NT2/D1 (cell line): ENCODE data around the gene OR52K1.

Source experiments
- SUZ12 ChIP-seq: IDR thresholded peaks from 2 replicates; pipeline ENCODE4 v1.6.1; 2011; ENCODE audit not compliant: insufficient read length, insufficient read depth; ENCODE audit errors: extremely low read depth
- YY1 ChIP-seq: IDR thresholded peaks from 2 replicates; pipeline ENCODE4 v1.6.1; 2011; ENCODE audit not compliant: insufficient read length, insufficient read depth
- ZNF274 ChIP-seq: IDR thresholded peaks from 2 replicates; pipeline ENCODE4 v1.6.1; 2011; ENCODE audit warnings: mild to moderate bottlenecking, low read depth, low read length

DNA sequence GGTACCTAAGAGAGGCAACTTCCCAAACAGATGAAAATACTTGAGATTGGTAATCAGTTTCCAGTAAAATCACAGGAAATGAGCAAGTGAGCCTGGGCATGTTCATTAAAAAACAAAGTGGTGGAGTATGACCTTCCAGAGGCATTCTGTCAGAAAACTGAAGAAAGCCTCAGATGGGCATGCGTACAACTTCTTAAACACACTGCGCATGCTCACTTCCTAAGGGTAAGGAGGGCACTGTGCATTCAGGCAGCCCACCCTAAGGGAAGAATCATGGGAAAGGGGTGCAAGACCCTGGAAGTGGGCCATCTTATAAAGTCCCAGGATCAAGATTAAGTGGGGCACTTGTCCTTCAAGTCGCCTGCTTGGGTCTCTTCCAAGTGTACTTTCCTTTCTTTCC, 29.3 kb upstream of the OR52K1 start:
- TF ChIP-seq ZNF274 (no peak), YY1 (no peak), SUZ12 (no peak)
